SU-DHL-6 (cell line): Measurements from ENCODE around the gene SP140L.

Experiments
- CTCF ChIP-seq: fragments of 200-600 bp; sonication (generic); IDR thresholded peaks from one replicate; pipeline ENCODE4 v1.5.1; 2017; ENCODE audit warnings: antibody characterized with exemption, mild to moderate bottlenecking, low read length, moderate library complexity; ENCODE audit not compliant: insufficient read depth, poor library complexity, severe bottlenecking
- EZH2phosphoT487 ChIP-seq: fragments of 200-600 bp; sonication (generic), shearing (Covaris generic); conservative IDR thresholded peaks from 2 replicates; pipeline ENCODE4 v1.6.1; 2018; ENCODE audit warnings: mild to moderate bottlenecking, antibody characterized with exemption, low read length, moderate library complexity, mixed read lengths

GRCh38 chr2:230296917-230297316, 30.1 kb upstream of the SP140L start:
- no peak for TF ChIP-seq CTCF
- TF ChIP-seq EZH2phosphoT487 = no peak
